Measurements from ENCODE around the gene KRT16.

The KRT16 gene

DNA sequence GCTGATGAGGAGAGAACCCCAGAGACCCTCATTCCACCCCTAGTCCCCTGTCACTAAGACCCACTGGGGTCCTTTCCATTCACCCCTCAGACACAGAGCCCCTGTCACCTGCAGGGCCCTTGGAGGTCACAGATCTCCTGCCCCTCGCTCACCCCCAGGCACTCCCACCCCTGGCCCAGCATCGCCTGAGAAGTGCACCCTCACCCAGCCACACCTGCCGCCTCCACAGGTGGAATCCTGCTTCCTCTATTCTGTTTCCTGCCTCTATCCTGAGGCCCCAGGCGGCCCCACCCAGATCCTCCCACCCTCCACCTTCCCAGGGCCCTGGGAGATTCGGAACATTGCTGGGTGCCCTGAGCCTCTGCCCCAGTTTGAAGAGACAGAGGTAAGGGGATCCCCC, 25.6 kb upstream of the KRT16 start:
- no peak for TF ChIP-seq CTCF (IDR thresholded peaks at IDR 0.05; ENCODE audit: low read depth, low read length)
- no peaks in the 10 kb centered on the region for H3K9me3 ChIP-seq
- no peak overlapping the region for H3K4me3 ChIP-seq (ENCODE audit: low read depth, low read length)
- DNase-seq, result no peak
- H3K36me3 ChIP-seq, result no peaks in the 10 kb centered on the region
- H3K4me1 ChIP-seq, result peaks cover 14% of the 10 kb centered on the region
- no peaks in the 10 kb centered on the region for H3K27me3 ChIP-seq

- no peak for DNase-seq
- Histone ChIP-seq H3K4me1 (peaks cover 14% of the 10 kb centered on the region), H3K4me3 (ENCODE audit: low read depth, low read length) (no peak overlapping the region), H3K9me3 (no peaks in the 10 kb centered on the region), H3K36me3 (no peaks in the 10 kb centered on the region), H3K27me3 (no peaks in the 10 kb centered on the region)
- no peak for TF ChIP-seq CTCF (IDR thresholded peaks at IDR 0.05; ENCODE audit: low read depth, low read length)
Observed at GRCh38 chr17:41636652-41637051, 24.1 kb upstream of the KRT16 start.

- no peaks in the 10 kb centered on the region for H3K27me3 ChIP-seq
- DNase-seq, result peak; percentile 88
- no peaks in the 10 kb centered on the region for H3K9me3 ChIP-seq
- H3K36me3 ChIP-seq, result no peaks in the 10 kb centered on the region
- peaks cover 14% of the 10 kb centered on the region for H3K4me1 ChIP-seq
- TF ChIP-seq CTCF (IDR thresholded peaks at IDR 0.05; ENCODE audit: low read depth, low read length), result no peak
- H3K4me3 ChIP-seq (ENCODE audit: low read depth, low read length), result peak overlapping the region; percentile 26; the same call in 1 of the 2 replicates
Observed at GRCh38 chr17:41635121-41636097, 22.8 kb upstream of the KRT16 start.

DNA sequence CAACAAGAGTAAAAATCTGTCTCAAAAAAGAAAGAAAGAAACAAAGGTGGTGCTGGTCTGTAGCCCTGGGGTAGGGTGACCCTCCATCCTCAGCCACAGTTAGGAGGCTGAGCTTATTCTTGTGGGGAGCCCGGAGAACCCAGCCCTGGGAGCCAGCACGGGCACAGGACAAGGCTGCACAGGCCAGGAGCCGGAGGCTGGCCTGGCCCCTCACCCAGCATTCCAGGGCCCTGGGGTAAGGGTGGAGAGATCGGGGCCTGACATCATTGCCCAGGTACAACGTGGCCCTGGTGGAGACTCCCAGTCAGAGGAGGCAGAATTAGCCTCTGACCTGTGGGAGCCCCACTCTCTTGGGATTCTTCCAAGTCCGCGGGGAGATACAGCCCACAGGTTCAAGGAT, 22.1 kb upstream of the KRT16 start:
- Histone ChIP-seq H3K9me3 (no peaks in the 10 kb centered on the region), H3K27me3 (no peaks in the 10 kb centered on the region), H3K4me3 (ENCODE audit: low read depth, low read length) (peak overlapping the region; percentile 26; the same call in 1 of the 2 replicates), H3K36me3 (no peaks in the 10 kb centered on the region), H3K4me1 (peaks cover 14% of the 10 kb centered on the region)
- DNase-seq, result no peak
- TF ChIP-seq CTCF (IDR thresholded peaks at IDR 0.05; ENCODE audit: low read depth, low read length), result no peak

- no peaks in the 10 kb centered on the region for H3K36me3 ChIP-seq
- no peak overlapping the region for H3K4me3 ChIP-seq (ENCODE audit: low read depth, low read length)
- no peak for TF ChIP-seq CTCF (IDR thresholded peaks at IDR 0.05; ENCODE audit: low read depth, low read length)
Observed at GRCh38 chr17:41633556-41634199, 21.1 kb upstream of the KRT16 start.

More at GRCh38 chr17:41633556-41634199, 21.1 kb upstream of the KRT16 start:
- Histone ChIP-seq H3K9me3 (no peaks in the 10 kb centered on the region), H3K27me3 (no peaks in the 10 kb centered on the region), H3K4me1 (peaks cover 14% of the 10 kb centered on the region)
- DNase-seq, result no peak
